ENCODE measurements around the gene TFDP2. TPM values are rescaled to one million over a fixed set of nuclear protein-coding genes. Genes with fewer than 3 reads are reported as not detected.

Gene TFDP2
- total RNA-seq, 1 donor = 93.7 TPM

Small RNA genes within 50 kb of the gene (small RNA-seq; reads per million reads assigned to genes)
- gene RNU6-425P = not detected
- gene RNU6-509P = not detected

Other genes with a start within 250 kb of the TFDP2 start
- gene GK5, start 76.0 kb upstream of the TFDP2 start, total RNA-seq = 22.2 and 25.5 TPM in 2 replicates

All from fibroblast of villous mesenchyme (primary cell).